Measurements from ENCODE around the gene ARHGAP15. TPM values are rescaled to one million over a fixed set of nuclear protein-coding genes. Genes with fewer than 3 reads are reported as not detected.

ARHGAP15 gene
- total RNA-seq, 1 experiment from 2014 or later: not detected

DNA sequence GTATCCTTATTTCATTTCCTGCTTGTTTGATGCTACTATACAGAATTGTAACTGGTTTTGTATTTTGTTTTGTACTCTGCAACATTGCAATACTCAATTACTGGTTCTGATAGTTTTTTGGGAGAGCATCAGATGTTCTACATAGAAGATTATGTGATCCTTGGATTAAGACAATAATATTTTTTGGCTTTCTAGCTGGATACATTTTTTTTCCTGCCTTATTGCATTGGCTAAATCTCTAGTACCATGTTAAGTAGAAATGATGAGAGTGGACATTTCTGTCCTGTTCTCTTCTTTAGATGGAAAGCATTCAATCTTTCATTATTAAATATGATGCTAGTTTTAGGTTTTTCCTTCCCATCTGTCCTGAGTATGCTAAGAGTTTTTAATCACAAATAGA lies 523.5 kb downstream of the ARHGAP15 start:
- Histone ChIP-seq H3K27me3 (ENCODE audit: control insufficient read depth, insufficient read depth, low read length) (no peaks in the 10 kb centered on the region), H3K36me3 (replicated peaks; ENCODE audit: control insufficient read depth, insufficient read depth, low read length) (no peaks in the 10 kb centered on the region), H3K4me3 (ENCODE audit: insufficient read depth, low read depth, low read length) (no peak overlapping the region)
- DNase-seq: no peak

DNA sequence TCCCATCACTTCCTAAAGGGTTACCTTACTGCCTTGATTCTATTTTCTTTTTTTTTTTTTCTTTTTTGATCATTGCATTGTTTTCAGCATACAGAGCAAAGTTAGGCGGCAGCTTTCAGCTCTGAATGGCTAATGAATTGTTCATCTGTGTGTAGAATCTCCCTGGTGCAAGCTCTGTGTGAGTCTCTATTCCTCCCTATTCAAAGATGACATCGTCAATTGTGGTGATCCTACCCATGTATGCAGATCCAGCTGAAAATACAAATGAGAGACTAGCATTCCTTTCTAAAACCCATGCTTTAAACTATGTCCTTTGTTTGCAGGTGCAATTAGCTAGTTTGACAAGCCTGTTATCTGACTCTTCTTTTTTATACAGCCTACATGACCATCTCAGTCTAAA lies 539.0 kb downstream of the ARHGAP15 start:
- Histone ChIP-seq H3K4me3 (ENCODE audit: insufficient read depth, low read depth, low read length) (no peak overlapping the region), H3K36me3 (replicated peaks; ENCODE audit: control insufficient read depth, insufficient read depth, low read length) (no peaks in the 10 kb centered on the region), H3K27me3 (ENCODE audit: control insufficient read depth, insufficient read depth, low read length) (no peaks in the 10 kb centered on the region)
- DNase-seq: no peak

DNA sequence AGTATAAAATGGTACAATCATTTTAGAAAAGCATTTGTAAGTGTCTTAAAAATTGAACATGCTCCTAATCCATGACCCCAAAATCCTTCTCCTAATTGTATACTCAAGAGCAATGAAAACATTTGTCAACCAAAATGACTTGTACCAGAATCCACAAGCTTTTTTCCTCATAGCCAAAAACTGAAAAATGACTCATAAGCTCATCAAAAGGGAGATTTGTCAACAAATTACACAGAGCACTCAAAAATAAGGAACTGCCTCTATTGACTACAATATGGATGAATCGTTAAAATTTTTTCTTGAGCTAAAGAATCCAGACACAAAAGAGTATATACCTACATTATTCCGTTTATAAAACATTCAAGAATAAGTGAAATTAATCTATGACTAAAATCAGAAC lies 544.8 kb downstream of the ARHGAP15 start:
- no peak for DNase-seq
- no peaks in the 10 kb centered on the region for H3K27me3 ChIP-seq (ENCODE audit: control insufficient read depth, insufficient read depth, low read length)
- no peaks in the 10 kb centered on the region for H3K36me3 ChIP-seq (replicated peaks; ENCODE audit: control insufficient read depth, insufficient read depth, low read length)
- H3K4me3 ChIP-seq (ENCODE audit: insufficient read depth, low read depth, low read length): no peak overlapping the region

DNA sequence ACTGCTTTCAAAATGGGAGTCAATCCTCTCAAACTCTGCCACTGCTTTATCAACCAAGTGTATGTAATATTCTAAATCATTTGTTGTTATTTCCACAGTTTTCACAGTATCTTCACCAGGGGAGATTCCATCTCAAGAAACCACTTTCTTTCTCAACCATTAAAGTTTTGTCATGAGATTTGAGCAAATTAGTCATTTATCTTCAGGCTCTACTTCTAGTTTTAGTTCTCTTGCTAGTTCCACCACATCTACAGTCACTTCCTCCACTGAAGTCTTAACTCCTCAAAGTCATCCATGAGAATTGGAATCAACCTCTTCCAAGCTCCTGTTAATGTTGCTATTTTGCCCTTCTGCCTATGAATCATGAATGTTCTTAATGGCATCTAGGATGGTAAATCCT lies 545.8 kb downstream of the ARHGAP15 start:
- H3K36me3 ChIP-seq (replicated peaks; ENCODE audit: control insufficient read depth, insufficient read depth, low read length): no peaks in the 10 kb centered on the region
- DNase-seq: no peak
- no peaks in the 10 kb centered on the region for H3K27me3 ChIP-seq (ENCODE audit: control insufficient read depth, insufficient read depth, low read length)
- H3K4me3 ChIP-seq (ENCODE audit: insufficient read depth, low read depth, low read length): no peak overlapping the region

DNA sequence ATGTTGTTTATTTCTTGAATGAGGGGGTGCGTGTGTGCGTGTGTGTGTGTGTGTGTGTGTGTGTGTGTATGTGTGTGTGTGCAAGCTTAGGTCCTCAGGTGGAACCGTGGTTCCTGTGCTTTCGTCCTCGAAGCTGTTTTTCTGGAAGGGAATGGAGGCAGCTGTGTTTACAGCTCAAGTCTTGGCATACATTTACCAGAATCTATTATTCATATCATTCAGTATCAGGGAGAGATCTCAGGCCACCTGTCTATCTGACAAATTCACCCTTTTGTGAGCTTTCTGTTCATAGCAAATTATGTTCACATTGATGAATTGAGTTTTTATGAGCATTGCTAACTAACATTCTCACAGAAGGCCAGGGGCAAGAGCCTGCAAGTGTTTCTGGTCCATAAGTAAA lies 550.4 kb downstream of the ARHGAP15 start:
- no peaks in the 10 kb centered on the region for H3K27me3 ChIP-seq (ENCODE audit: control insufficient read depth, insufficient read depth, low read length)
- H3K4me3 ChIP-seq (ENCODE audit: insufficient read depth, low read depth, low read length): no peak overlapping the region
- H3K36me3 ChIP-seq (replicated peaks; ENCODE audit: control insufficient read depth, insufficient read depth, low read length): no peaks in the 10 kb centered on the region
- DNase-seq: no peak

DNA sequence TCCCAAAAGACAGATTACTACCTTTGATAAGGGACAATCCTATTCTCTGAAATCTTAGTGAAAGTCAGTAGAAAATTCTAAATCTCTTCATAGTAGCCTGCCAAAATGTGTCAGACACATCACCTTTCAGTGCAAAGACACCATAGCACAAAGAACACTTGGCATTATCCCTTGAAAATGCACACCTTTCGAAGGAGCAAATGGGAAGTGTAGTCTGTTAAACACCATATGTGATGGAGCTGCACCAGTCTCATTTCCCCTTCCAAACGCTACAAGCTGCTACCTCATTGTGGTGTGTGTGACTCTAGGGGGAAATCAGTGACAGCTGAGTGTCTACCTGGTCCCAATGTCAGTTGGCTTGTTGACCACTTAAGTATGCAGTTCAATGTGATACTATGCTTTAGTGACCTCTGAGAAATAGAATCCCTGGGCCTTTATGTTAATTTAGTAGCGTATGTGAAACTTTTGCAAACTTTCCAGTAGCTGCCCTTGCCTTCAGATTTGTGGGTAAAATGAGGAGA lies 551.7 kb downstream of the ARHGAP15 start:
- DNase-seq: no peak
- Histone ChIP-seq H3K36me3 (replicated peaks; ENCODE audit: control insufficient read depth, insufficient read depth, low read length) (no peaks in the 10 kb centered on the region), H3K4me3 (ENCODE audit: insufficient read depth, low read depth, low read length) (no peak overlapping the region), H3K27me3 (ENCODE audit: control insufficient read depth, insufficient read depth, low read length) (no peaks in the 10 kb centered on the region)

DNA sequence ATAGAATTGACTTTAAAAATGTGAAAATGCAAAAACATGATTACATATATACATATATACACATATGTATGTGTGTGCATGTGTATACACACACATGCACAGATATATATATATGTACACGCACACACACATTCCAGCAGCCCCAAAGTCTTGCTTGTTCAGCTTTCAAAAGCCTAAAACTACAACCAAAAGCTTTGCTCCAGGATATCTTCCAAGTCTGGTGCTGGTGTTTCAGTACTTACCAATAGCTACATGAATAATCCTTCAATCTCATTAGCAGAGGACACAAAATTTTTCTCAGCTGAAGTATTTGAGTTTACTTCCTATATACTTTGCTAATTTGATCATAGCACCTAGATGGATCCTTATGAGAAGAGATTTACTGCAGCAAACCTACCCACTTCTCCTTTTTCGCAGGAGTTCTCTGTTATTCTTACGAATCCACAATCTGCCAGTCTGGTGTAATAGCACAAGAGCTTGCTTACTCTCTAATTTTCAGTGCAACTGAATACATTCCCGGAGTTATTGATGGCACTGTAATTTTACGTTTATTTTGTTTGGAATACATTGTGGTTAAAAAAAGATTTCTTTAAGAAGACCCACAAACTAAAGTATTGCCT lies 553.3 kb downstream of the ARHGAP15 start:
- Histone ChIP-seq H3K4me3 (ENCODE audit: insufficient read depth, low read depth, low read length) (no peak overlapping the region), H3K36me3 (replicated peaks; ENCODE audit: control insufficient read depth, insufficient read depth, low read length) (no peaks in the 10 kb centered on the region), H3K27me3 (ENCODE audit: control insufficient read depth, insufficient read depth, low read length) (no peaks in the 10 kb centered on the region)
- no peak for DNase-seq

DNA sequence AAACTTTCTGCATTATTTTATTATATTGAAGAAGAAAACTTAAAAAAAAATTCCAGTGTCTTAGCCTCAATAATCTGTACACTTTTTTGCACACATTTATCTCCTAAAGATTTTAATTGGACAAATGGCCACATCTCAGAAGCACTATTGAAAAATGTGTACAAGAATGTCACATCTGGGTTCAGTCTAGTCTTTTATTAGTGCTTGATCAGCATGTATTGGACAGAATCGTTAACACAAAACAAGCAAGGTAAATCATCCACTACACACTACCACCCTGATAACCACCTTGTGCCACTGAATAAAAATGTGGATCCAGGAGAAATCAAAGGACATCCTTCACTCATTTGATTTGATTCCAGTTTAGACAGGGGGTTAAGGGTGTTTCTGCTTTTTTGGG lies 554.8 kb downstream of the ARHGAP15 start:
- Histone ChIP-seq H3K4me3 (ENCODE audit: insufficient read depth, low read depth, low read length) (no peak overlapping the region), H3K27me3 (ENCODE audit: control insufficient read depth, insufficient read depth, low read length) (no peaks in the 10 kb centered on the region), H3K36me3 (replicated peaks; ENCODE audit: control insufficient read depth, insufficient read depth, low read length) (no peaks in the 10 kb centered on the region)
- DNase-seq: no peak

DNA sequence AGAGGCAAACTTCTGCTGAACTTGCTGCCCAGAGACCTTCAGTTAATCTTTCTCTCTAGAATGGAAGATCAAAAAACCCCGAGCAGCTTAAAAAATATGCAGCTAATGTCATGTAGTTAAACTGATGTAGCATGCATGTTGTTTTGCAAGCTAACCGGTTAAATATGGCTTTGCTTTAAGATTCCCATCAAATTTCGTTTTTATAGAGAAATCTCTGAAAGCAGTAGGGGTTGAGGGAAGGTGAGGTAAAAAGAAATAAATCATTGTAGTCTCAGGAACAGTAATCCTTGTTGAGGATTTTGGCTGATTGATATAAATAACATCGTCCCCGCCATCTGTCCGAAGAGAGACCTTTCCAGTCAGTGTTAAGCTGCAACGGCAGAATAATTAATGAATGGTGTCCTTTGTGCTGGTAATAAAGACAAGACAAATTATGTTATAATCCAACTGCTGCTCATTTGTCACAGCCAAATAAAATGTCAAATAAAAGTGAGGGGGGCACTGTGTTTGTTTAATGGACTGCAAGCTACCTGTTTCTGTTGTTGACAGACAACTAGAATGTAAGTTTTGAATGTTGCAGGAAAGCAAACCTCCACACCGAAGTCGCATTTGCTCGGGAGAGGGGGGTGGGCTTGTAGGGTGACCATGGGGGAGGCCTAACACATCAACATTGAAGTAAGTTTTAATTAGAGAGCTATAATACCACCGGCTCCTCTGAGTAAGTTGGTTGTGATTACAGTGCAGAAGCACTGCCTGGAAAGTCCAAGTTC lies 555.5 kb downstream of the ARHGAP15 start:
- no peak overlapping the region for H3K4me3 ChIP-seq (ENCODE audit: insufficient read depth, low read depth, low read length)
- no peaks in the 10 kb centered on the region for H3K36me3 ChIP-seq (replicated peaks; ENCODE audit: control insufficient read depth, insufficient read depth, low read length)
- no peak for DNase-seq
- no peaks in the 10 kb centered on the region for H3K27me3 ChIP-seq (ENCODE audit: control insufficient read depth, insufficient read depth, low read length)

DNA sequence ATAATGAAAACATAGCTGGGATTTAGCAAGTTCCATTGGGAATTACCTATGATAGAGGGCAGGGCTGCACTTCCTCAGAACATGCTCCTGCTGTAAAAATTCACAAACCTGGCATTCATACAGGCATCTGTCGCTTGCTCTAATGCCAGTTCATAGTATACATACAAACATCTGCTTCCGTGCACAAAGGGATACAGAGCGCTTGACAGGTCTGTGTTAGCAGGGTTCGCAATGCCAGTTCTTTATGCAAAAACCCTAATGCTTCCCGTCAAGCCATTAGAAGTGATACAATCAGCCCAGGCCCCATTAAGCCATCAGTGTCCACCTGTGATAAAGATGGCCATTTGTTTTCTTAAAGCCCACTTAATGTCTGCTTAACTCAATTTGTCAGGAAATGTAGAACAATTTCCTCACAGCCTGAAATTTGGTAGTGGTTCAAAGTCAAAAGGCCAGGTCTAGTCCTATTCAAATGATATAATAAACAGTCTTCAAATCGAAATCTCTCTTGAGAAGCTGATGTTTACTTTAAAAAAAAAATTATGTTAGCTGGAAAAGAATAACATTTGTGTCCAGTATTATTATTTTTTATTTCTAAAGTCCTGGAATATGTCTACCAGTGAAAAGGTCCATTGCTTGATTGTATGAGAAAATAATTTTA lies 556.3 kb downstream of the ARHGAP15 start:
- Histone ChIP-seq H3K27me3 (ENCODE audit: control insufficient read depth, insufficient read depth, low read length) (no peaks in the 10 kb centered on the region), H3K4me3 (ENCODE audit: insufficient read depth, low read depth, low read length) (no peak overlapping the region), H3K36me3 (replicated peaks; ENCODE audit: control insufficient read depth, insufficient read depth, low read length) (no peaks in the 10 kb centered on the region)
- no peak for DNase-seq

DNA sequence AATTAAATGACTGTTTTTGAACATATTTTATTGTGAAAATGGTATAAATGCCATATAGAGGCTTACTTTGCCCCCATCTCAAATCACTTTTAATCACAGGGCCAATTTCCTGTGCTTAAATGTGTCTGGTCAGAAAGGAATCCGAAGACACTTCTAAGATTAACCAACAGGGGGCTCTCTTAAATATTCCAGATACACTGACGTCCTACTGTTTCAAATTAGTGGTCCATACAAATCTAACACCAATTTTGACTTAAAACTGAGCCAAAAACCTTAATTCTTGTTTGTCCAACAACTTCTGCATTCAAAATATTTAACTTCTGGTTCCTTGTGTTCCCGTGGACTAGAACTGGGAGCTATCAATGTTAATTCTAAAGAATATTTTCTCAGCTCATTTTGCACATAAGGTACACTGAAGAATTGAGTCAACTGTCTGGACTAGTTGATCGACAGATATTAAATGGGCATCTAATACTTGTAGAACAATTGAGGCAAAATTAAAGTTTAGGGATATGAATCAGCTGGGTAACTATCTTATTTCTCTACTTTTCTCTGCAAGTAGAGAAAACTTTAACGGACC lies 557.5 kb downstream of the ARHGAP15 start:
- no peaks in the 10 kb centered on the region for H3K36me3 ChIP-seq (replicated peaks; ENCODE audit: control insufficient read depth, insufficient read depth, low read length)
- peak; percentile 6 for DNase-seq
- H3K4me3 ChIP-seq (ENCODE audit: insufficient read depth, low read depth, low read length): no peak overlapping the region
- H3K27me3 ChIP-seq (ENCODE audit: control insufficient read depth, insufficient read depth, low read length): no peaks in the 10 kb centered on the region

DNA sequence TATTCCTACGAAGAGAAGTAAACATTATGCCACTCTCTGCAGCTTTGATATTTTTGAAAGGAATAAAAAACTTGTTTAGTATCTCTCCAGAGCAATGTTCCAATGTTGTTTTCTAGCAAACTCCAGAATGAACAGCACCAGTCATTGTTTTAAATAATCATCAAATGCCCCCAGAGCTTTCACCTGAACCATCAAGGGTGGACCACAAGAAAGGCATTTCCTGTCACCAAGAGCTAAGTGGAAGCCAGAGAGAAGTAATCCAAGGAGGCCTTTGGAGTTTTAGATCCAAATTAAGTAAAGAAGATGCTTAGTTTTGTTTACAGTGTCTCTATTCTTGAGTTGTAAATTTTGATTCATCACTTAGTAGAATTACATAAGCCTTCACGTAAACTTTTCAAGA lies 559.0 kb downstream of the ARHGAP15 start:
- no peak overlapping the region for H3K4me3 ChIP-seq (ENCODE audit: insufficient read depth, low read depth, low read length)
- DNase-seq: no peak
- H3K36me3 ChIP-seq (replicated peaks; ENCODE audit: control insufficient read depth, insufficient read depth, low read length): no peaks in the 10 kb centered on the region
- H3K27me3 ChIP-seq (ENCODE audit: control insufficient read depth, insufficient read depth, low read length): no peaks in the 10 kb centered on the region

DNA sequence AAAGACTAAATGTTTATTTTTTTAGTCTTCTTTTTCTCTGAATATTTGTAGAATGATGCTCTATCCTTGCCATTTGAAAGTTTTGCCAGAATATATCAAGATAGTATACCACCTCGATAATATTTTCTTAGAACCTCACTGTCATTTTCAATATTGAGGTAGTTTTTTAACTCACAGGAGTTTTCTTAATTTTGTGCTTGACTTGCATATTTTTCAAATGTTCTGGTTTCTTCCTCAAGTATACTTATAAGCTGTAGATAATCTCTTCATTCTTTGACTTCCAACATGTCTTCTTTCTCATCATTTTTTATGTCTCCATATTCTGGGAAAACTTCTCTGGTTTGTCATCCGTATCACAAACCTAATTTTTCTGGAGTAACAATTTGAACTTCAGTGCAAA lies 559.6 kb downstream of the ARHGAP15 start:
- no peak overlapping the region for H3K4me3 ChIP-seq (ENCODE audit: insufficient read depth, low read depth, low read length)
- no peaks in the 10 kb centered on the region for H3K36me3 ChIP-seq (replicated peaks; ENCODE audit: control insufficient read depth, insufficient read depth, low read length)
- H3K27me3 ChIP-seq (ENCODE audit: control insufficient read depth, insufficient read depth, low read length): no peaks in the 10 kb centered on the region
- DNase-seq: no peak

DNA sequence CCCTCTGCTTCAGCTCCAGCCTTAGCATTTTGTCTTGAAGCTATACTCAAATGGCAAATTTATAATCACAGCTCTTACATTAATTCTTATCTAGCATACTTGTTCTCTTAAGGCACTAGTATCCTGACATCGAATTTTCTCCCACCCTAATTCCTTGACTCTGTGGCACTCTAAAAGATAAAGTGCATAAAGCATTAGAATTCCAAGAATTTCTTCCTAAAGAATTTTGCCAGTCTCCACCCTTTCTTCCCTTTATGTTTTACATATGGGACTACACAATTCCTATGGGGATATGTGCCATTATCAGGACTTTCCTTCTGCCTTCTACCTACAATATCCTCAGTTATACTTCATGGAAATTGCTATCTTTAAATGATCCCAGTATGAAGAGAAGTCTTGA lies 560.3 kb downstream of the ARHGAP15 start:
- Histone ChIP-seq H3K36me3 (replicated peaks; ENCODE audit: control insufficient read depth, insufficient read depth, low read length) (no peaks in the 10 kb centered on the region), H3K27me3 (ENCODE audit: control insufficient read depth, insufficient read depth, low read length) (no peaks in the 10 kb centered on the region), H3K4me3 (ENCODE audit: insufficient read depth, low read depth, low read length) (no peak overlapping the region)
- DNase-seq: no peak

DNA sequence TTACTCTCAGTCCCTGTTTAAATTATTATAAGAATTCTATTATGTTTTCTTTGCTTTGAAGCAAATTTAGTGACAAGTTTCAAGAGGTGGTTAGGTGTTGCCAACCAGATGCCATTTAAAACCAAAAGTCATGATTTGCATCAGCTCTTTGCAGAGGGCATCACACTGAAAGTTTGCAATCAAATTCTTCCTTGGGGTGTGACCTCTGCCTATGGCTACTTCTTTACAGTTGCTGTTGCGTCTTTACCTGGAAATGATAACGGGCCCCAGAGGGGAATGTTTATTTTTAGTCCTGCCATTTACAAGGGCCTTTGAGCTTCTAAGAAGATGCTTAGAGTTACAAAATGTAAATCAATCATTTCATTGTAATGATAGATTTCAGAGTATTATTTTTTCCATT lies 561.0 kb downstream of the ARHGAP15 start:
- H3K27me3 ChIP-seq (ENCODE audit: control insufficient read depth, insufficient read depth, low read length): no peaks in the 10 kb centered on the region
- no peak for DNase-seq
- no peaks in the 10 kb centered on the region for H3K36me3 ChIP-seq (replicated peaks; ENCODE audit: control insufficient read depth, insufficient read depth, low read length)
- H3K4me3 ChIP-seq (ENCODE audit: insufficient read depth, low read depth, low read length): no peak overlapping the region

All from H7 (cell line).